Thyroid gland (tissue), 4 donors: ENCODE measurements around the gene C5orf22. TPM values are rescaled to one million over a fixed set of nuclear protein-coding genes. Genes with fewer than 3 reads are reported as not detected.
A peak's percentile ranks its signal among the peaks of the same experiment; 100 is the strongest.

Experiments
- DNase-seq, 2 donors: peaks; one replicate each; pipeline ENCODE4 v3.0.0-alpha.2; 2019
- H3K27ac ChIP-seq, 3 donors: fragments of 200-600 bp; sonication (generic); 1 replicate in 2 of 3; 2 replicates in 1 of 3; pipeline ENCODE4 v1.5.1; 2016 to 2019; ENCODE audit warnings: mild to moderate bottlenecking in 1 of 3, moderate library complexity in 1 of 3
- H3K27me3 ChIP-seq: fragments of 200-600 bp; sonication (generic); one replicate; pipeline ENCODE4 v1.5.1; 2019
- H3K36me3 ChIP-seq, 2 donors: fragments of 200-600 bp; sonication (generic); one replicate each; pipeline ENCODE4 v1.5.1; 2016 to 2019
- H3K4me1 ChIP-seq, 2 donors: fragments of 200-600 bp; sonication (generic); one replicate each; pipeline ENCODE4 v1.5.1; 2017 to 2019
- H3K4me3 ChIP-seq, 3 donors: fragments of 200-600 bp; sonication (generic); replicated peaks in 1 of 3; 1 replicate in 2 of 3; 2 replicates in 1 of 3; pipeline ENCODE4 v1.5.1; 2016; ENCODE audit warnings: mild to moderate bottlenecking in 1 of 3
- H3K9me3 ChIP-seq: fragments of 200-600 bp; sonication (generic); one replicate; pipeline ENCODE4 v1.5.1; 2017
- CTCF ChIP-seq, 6 experiments: fragments of 200-600 bp in 3 of 6; fragments of 450-650 bp in 3 of 6; sonication (generic) in 3 of 6; IDR thresholded peaks; one replicate each; pipeline ENCODE4 v1.5.1; 2016 to 2019; ENCODE audit warnings: antibody characterized with exemption in 6 of 6, mild to moderate bottlenecking in 2 of 6, inconsistent platforms in 1 of 6, moderate library complexity in 1 of 6
- POLR2A ChIP-seq, 2 donors: fragments of 450-650 bp; IDR thresholded peaks; one replicate each; pipeline ENCODE4 v1.6.1; 2017; ENCODE audit warnings: antibody characterized with exemption in 2 of 2, mild to moderate bottlenecking in 2 of 2, moderate library complexity in 1 of 2
- WGBS, 2 donors: methylation state at CpG; one replicate each; pipeline ENCODE4 v1.1.5; 2017; 5-methylcytosine and 5-hydroxymethylcytosine counted together
- intact Hi-C: fragments of 100-400 bp; cut with DNase I; formaldehyde crosslinking; loops from one replicate; pipeline ENCODE4 v1.15.1; 2023
- total RNA-seq, 4 donors: library from RNA; depleted of rRNA; stranded (reverse); fragments of >200 nt; gene quantifications; one replicate each; pipeline ENCODE4 v1.2.3, GENCODE V29; 2016

Gene C5orf22
- total RNA-seq, 4 donors from 2014 or later, result 13.8 to 25.6 (median 19.3) TPM

- Histone ChIP-seq H3K4me3 (no peak overlapping the region), H3K27ac (no peak overlapping the region), H3K4me1 (no peaks in the 10 kb centered on the region), H3K9me3 (no peaks in the 10 kb centered on the region), H3K36me3 (no peaks in the 10 kb centered on the region), H3K27me3 (no peaks in the 10 kb centered on the region)
- DNase-seq, result no peak
- WGBS, 2 donors, result 35 to 40% methylated on average over 3 of the region's 3 CpGs
- intact Hi-C loops, result loop anchor here (2.0 to 5.0 kb wide), 2 partner anchors 227 to 511 kb away; no protein-coding TSS in a partner anchor
- peak in 3 of 6 experiments; percentile 56 to 67 (median 56) for TF ChIP-seq CTCF (IDR thresholded peaks at IDR 0.05)
- no peak for TF ChIP-seq POLR2A (IDR thresholded peaks at IDR 0.05)
Observed at GRCh38 chr5:31581498-31582099, 49.5 kb downstream of the C5orf22 start.

- no peaks in the 10 kb centered on the region for H3K27me3 ChIP-seq
- intact Hi-C loops, result loop anchor here (5.0 kb wide), 1 partner anchor 509 kb away; no protein-coding TSS in a partner anchor
- no peak overlapping the region for H3K4me3 ChIP-seq
- no peaks in the 10 kb centered on the region for H3K9me3 ChIP-seq
- WGBS, 2 donors, result 90 to 94% methylated on average over 2 of the region's 2 CpGs
- TF ChIP-seq CTCF (IDR thresholded peaks at IDR 0.05), result no peak
- no peak for TF ChIP-seq POLR2A (IDR thresholded peaks at IDR 0.05)
- H3K4me1 ChIP-seq, result no peaks in the 10 kb centered on the region
- no peak for DNase-seq
- H3K36me3 ChIP-seq, result no peaks in the 10 kb centered on the region
- H3K27ac ChIP-seq, result no peak overlapping the region
Observed at GRCh38 chr5:31583129-31583528, 51.0 kb downstream of the C5orf22 start.

- Histone ChIP-seq H3K9me3 (no peaks in the 10 kb centered on the region), H3K4me1 (no peaks in the 10 kb centered on the region), H3K27ac (no peak overlapping the region), H3K4me3 (no peak overlapping the region), H3K36me3 (no peaks in the 10 kb centered on the region), H3K27me3 (no peaks in the 10 kb centered on the region)
- WGBS, 2 donors, result 88 to 96% methylated on average over 3 of the region's 3 CpGs
- no peak for DNase-seq
- no peak for TF ChIP-seq POLR2A (IDR thresholded peaks at IDR 0.05)
- no peak for TF ChIP-seq CTCF (IDR thresholded peaks at IDR 0.05)
- intact Hi-C loops, result no loop called here
Observed at GRCh38 chr5:31585166-31585894, 53.2 kb downstream of the C5orf22 start.

- Histone ChIP-seq H3K4me3 (no peak overlapping the region), H3K27ac (no peak overlapping the region), H3K36me3 (no peaks in the 10 kb centered on the region), H3K9me3 (no peaks in the 10 kb centered on the region), H3K27me3 (no peaks in the 10 kb centered on the region), H3K4me1 (no peaks in the 10 kb centered on the region)
- TF ChIP-seq CTCF (IDR thresholded peaks at IDR 0.05), result no peak
- no peak for TF ChIP-seq POLR2A (IDR thresholded peaks at IDR 0.05)
- intact Hi-C loops, result no loop called here
- no peak for DNase-seq
- 81 to 86% methylated on average over 2 of the region's 2 CpGs for WGBS, 2 donors
Observed at GRCh38 chr5:31585895-31586270, 53.8 kb downstream of the C5orf22 start.

- Histone ChIP-seq H3K36me3 (no peaks in the 10 kb centered on the region), H3K9me3 (no peaks in the 10 kb centered on the region), H3K4me1 (no peaks in the 10 kb centered on the region), H3K27ac (no peak overlapping the region), H3K4me3 (no peak overlapping the region), H3K27me3 (no peaks in the 10 kb centered on the region)
- TF ChIP-seq POLR2A (IDR thresholded peaks at IDR 0.05) (no peak), CTCF (IDR thresholded peaks at IDR 0.05) (no peak)
- DNase-seq, result no peak
- 97 to 98% methylated on average over 5 of the region's 5 CpGs for WGBS, 2 donors
- intact Hi-C loops, result no loop called here
Observed at GRCh38 chr5:31587546-31587945, 55.4 kb downstream of the C5orf22 start.
